ENCODE data around the gene SLX4IP.

SLX4IP gene

DNA sequence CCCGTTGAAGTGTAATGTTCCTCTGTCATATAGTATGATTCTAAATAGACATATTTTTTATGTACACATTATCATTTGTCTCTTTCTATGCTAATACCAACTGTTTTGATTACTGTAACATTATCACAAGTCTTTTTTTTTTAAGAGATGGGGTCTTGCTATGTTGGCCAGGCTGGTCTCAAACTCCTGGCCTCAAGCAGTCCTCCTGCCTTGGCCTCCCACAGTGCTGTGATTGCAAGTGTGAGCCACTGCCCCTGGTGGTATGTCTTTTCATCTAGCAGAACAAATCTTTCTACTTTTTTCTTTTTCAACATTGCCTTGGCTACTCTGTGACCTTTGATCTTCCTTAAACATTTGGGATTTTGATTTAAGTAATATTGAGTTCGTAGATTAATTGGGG is 57.7 kb downstream of the SLX4IP start:
- in situ Hi-C loops (cut with MboI; ENCODE audit: low sequenced_read_pairs, unreplicated experiment), result no loop called here
- DNase-seq (ENCODE audit: low spot score), result no peak
- TF ChIP-seq, protein P1, sequence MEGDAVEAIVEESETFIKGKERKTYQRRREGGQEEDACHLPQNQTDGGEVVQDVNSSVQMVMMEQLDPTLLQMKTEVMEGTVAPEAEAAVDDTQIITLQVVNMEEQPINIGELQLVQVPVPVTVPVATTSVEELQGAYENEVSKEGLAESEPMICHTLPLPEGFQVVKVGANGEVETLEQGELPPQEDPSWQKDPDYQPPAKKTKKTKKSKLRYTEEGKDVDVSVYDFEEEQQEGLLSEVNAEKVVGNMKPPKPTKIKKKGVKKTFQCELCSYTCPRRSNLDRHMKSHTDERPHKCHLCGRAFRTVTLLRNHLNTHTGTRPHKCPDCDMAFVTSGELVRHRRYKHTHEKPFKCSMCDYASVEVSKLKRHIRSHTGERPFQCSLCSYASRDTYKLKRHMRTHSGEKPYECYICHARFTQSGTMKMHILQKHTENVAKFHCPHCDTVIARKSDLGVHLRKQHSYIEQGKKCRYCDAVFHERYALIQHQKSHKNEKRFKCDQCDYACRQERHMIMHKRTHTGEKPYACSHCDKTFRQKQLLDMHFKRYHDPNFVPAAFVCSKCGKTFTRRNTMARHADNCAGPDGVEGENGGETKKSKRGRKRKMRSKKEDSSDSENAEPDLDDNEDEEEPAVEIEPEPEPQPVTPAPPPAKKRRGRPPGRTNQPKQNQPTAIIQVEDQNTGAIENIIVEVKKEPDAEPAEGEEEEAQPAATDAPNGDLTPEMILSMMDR (IDR thresholded peaks at IDR 0.05; ENCODE audit: borderline replicate concordance, control extremely low read depth, extremely low read depth, insufficient read depth, missing control alignments), result no peak

GRCh38 chr20:10495173-10495572 is 60.1 kb downstream of the SLX4IP start:
- DNase-seq (ENCODE audit: low spot score), result no peak
- TF ChIP-seq, protein P1 (IDR thresholded peaks at IDR 0.05; ENCODE audit: borderline replicate concordance, control extremely low read depth, extremely low read depth, insufficient read depth, missing control alignments), result no peak
- in situ Hi-C loops (cut with MboI; ENCODE audit: low sequenced_read_pairs, unreplicated experiment), result no loop called here

DNA sequence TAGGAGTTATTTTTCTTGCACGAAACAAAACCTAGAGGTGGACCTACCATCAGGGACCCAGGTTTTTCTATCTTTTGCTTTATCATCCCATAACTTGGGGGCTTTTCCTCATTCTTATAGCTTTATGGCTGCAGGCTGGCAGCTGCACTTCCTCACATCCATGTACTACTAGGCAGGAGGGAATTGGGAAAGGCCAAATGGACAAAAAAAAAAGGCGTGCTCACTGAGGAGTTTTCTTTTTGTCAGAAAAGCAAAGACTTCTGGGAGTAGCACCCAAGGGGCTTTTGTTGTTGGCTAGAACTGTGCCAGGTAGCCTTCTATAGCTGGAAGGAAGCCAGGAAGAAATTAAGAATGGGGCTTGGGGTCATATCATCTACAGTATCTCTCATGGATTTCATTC is 61.4 kb downstream of the SLX4IP start:
- in situ Hi-C loops (cut with MboI; ENCODE audit: low sequenced_read_pairs, unreplicated experiment), result no loop called here
- DNase-seq (ENCODE audit: low spot score), result no peak
- TF ChIP-seq, protein P1 (IDR thresholded peaks at IDR 0.05; ENCODE audit: borderline replicate concordance, control extremely low read depth, extremely low read depth, insufficient read depth, missing control alignments), result no peak

DNA sequence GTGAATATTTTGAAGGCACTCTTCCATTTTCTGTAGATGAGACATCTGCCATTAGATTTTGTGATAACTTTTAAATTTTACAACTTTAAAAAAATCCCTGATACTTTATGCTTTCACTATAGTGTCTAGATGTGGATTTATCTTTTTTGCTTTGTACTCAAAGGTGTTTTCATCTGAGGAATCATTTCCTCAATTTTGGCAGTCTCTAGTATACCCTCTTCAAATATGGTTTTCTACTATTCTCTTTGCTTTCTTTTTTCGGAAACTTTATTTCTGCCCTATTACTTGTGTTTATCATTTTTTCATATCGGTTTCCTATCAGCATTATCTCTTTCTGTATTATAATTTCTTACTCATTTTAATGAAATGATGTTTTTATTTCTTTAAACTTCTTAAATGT is 62.2 kb downstream of the SLX4IP start:
- TF ChIP-seq, protein P1 (IDR thresholded peaks at IDR 0.05; ENCODE audit: borderline replicate concordance, control extremely low read depth, extremely low read depth, insufficient read depth, missing control alignments), result no peak
- no peak for DNase-seq (ENCODE audit: low spot score)
- in situ Hi-C loops (cut with MboI; ENCODE audit: low sequenced_read_pairs, unreplicated experiment), result no loop called here

GRCh38 chr20:10497791-10498190 is 62.7 kb downstream of the SLX4IP start:
- in situ Hi-C loops (cut with MboI; ENCODE audit: low sequenced_read_pairs, unreplicated experiment), result no loop called here
- TF ChIP-seq, protein P1 (IDR thresholded peaks at IDR 0.05; ENCODE audit: borderline replicate concordance, control extremely low read depth, extremely low read depth, insufficient read depth, missing control alignments), result no peak
- no peak for DNase-seq (ENCODE audit: low spot score)

DNA sequence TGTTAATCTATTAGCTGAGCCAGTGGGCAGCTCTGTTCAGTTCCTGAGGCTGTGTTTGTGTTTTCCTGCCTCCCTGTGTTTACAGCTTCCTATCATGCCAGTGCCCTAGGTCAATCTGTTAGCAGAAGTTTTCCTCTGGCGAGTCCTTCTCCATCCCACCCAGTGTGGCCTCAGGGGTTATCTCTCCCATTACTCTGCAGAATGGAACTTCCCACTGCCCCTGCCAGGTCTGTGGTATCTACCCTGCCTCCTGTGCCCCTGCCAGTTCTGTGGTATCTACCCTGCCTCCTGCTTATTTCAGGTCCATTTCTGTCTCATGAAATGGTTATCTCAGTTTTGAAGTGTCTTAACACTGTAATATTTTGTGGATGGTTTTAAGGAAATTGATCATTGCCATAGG is 63.1 kb downstream of the SLX4IP start:
- TF ChIP-seq, protein P1 (IDR thresholded peaks at IDR 0.05; ENCODE audit: borderline replicate concordance, control extremely low read depth, extremely low read depth, insufficient read depth, missing control alignments), result no peak
- no peak for DNase-seq (ENCODE audit: low spot score)
- in situ Hi-C loops (cut with MboI; ENCODE audit: low sequenced_read_pairs, unreplicated experiment), result no loop called here

- TF ChIP-seq, protein P1 (IDR thresholded peaks at IDR 0.05; ENCODE audit: borderline replicate concordance, control extremely low read depth, extremely low read depth, insufficient read depth, missing control alignments), result no peak
- no peak for DNase-seq (ENCODE audit: low spot score)
- in situ Hi-C loops (cut with MboI; ENCODE audit: low sequenced_read_pairs, unreplicated experiment), result no loop called here
These were observed 66.3 kb downstream of the SLX4IP start for GRCh38 chr20:10501402-10501801.
